GM21723 (cell line): ENCODE measurements around the gene HSPH1.
A peak's percentile ranks its signal among the peaks of the same experiment; 100 is the strongest.
"Not testable (repeated sequence)": the region's sequence is repeated elsewhere in the genome, so short reads cannot be mapped to it uniquely, and the experiment has no call there.

Source experiments
- ATAC-seq: cut with Tn5 transposase; IDR thresholded peaks from one replicate; pipeline ENCODE4 v1.9.1; 2021; ENCODE audit warnings: mild to moderate bottlenecking, moderate library complexity; ENCODE audit not compliant: unreplicated experiment

The HSPH1 gene

DNA sequence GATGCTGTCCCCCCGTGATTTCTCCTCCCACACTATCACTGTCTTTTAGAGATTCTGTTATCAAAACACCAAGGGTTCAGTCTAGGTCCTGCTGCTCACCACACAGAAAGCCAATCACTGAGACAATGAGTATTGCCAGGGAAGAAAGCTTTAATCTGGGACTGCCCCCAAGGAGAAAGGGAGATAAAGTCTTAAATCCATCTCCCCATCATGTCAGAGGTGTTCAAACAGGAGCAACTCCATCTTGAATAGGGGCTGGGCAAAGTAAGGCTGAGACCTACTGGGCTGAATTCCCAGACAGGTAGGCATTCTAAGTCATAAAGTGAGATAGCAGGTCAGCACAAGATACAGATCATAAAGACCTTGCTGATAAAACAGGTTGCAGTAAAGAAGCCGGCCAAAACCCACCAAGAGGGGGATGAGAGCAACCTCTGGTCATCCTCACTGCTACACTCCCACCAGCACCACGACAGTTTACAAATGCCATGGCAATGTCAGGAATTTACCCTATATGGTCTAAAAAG is 63.7 kb downstream of the HSPH1 start:
- not testable (repeated sequence) for ATAC-seq

DNA sequence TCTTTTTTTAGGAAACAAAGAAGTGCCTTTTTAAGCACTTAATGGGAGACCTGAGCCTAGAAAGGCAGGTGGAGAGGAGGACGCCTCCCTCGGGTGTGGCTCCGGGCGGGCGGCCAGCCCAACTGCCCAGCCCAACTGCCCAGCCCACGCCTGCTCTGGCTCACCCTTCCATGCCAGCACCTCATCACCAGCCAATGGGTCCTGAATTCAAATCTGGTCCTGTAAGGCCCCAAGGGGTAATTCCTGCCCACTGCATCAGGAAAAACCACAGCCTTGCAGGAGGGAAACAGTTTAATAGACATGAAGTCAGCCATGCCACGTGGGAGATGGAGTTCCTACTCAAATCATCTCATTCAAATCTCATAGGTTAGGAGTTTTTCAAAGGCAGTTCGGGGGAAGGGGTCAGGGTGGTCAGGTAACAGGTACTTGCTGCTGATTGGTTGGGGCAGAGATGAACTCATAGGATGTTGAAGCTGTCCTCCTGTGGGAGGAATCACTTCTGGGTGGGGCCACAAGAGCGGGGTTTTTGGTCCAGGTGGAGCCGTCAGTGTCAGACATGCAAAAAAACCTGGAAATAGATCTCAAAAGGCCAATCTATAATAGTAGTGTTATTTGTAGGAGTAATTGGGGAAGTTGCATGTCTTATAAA is 64.9 kb downstream of the HSPH1 start:
- no peak for ATAC-seq

DNA sequence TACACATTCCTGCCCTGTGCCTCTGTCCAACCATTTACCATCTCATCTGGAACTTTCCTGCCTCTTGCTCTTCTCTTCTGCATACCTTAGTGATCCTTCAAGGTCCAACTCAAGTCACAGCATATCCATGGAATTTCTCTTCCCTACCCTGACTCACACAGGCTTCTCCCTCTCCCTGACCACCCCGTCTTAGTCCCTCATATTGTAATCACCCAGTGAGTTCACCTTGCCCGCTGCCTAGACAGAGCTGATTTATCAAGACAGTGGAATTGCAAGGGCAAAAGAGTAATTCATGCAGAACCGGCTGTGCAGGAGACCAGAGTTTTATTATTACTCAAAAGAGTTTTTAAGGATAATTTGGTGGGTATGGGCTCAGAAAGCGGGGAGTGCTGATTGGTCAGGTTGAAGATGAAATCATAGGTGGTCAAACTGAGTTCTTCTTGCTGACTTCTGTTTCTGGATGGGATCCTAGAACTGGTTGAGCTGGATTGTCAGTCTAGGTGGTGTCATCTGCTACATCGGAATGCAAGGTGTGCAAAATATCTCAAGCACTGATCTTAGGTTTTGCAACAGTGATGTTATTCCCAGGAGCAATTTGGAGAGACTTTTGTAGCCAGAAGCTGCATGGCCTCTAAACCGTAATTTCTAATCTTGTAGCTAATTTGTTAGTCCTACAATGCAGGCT is 67.2 kb downstream of the HSPH1 start:
- ATAC-seq: no peak

DNA sequence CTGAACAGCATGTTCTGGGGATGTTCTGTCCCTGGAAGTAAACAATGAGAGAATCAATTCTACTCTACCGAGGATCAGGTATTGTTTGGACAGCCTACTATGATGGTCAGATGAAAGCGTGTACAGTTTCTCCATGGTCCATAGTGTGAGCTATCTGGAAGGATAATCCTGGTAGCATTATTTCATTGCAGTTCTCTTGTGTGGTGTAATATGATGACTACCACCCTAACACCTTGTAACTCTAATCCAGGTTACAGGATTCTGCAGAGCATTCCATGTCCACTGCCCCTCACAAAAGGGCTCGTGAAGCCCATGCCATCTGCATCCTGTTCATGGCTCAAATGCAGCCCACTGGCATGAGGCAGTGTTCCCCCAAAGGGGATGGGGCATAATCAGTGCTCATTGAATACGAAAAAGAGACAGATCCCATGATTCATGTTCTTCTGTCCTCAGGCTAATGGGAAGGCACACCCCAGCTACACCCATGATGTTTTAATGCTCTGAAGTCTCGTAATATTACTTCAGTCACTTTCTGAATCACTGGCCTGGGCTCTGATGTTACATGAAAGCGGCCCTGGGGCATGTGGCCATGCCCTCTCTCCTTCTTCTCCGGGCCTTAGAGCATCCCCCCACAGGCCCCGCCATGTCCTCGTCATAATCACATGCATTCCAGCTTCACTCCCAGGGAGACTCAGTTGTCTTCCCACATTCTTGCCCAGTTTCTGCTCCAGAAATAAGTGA is 68.4 kb downstream of the HSPH1 start:
- no peak for ATAC-seq

DNA sequence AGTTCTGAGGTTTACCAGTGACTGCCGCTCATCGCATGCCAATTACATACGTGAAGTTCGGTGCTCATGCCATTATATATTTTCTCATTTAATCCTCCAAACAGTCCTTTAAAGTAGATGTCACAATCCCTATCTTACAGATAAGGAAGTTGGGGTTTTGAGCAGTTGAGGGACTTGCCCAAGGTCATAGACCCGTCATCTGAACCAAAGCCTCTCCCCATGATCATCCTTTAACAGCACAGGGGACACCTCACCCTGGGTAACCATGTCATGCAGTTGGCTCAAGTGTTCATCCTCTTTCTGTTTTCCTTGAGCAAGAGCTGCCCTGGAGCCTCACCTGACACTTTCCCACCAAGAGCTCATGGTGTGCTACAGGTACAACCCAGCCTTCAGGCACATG is 69.1 kb downstream of the HSPH1 start:
- ATAC-seq: no peak

DNA sequence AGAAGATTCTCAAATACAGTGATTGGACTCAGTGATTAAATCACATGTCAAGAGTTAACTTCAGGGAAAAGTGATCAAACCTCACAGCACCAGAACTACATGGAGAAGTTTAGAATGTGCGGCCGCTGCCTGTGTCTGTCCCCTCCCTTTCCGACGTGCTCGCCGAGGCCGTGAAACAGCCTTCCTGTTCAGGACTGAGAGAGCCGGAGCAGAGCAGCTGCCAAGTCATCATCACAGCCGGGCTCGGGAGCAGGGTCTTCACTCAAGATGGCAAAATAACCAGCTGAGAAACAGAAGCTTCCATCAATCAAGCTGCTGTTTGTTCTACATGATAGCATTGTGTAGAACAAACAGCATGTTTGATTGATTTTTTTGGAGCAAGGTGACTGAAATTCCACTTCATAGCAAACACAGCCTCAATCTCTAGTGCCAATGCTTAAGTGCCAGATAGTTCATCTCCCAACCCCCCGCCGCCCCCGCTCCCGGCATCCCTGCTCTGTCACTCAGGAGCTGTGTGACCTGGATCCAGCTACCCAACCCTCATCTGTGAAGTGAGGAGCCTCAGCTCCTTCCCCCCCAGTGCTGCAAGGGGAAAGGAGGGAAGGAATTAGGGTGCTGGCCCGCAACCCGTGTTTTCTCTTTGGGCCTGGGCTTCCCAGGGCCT is 70.6 kb downstream of the HSPH1 start:
- ATAC-seq: peak; percentile 56

DNA sequence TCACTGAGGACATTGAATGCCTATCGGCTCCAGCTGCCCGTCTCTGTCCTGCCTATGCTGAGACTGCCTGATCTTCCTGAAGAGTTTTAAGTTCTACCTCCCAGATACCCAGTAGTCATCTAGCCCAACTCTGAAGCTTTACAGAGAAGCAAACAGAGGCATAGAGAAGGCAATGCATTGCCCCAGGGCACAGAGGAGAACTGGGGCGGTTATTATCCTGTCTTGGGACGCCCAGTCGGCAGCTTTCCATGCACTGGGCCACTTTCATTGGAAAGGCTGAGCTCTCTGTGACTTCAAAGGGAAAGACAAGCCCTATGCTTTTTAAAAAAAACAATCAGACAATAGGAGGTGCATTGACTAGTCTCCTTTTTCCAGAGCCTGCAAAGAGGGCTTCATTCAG is 71.6 kb downstream of the HSPH1 start:
- no peak for ATAC-seq

DNA sequence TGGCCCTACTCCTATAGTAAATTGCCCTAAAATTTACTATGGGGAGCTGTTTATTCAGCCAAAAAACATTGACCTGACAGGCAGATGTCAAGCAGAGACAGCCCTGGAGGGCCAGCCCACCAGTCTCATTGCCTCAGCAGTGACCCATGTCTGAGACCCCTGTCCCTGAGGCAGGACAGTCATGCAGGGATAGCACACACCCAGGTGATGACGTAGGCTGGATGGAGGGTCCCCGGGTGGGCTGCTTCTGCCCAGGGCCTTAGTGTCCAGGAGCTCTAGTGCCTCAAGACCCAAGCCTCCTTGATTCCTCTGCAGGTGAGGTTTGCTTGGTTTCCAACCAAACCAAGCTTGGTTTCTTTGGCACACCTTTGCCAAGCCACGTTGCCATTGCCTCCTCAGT is 72.1 kb downstream of the HSPH1 start:
- no peak for ATAC-seq

DNA sequence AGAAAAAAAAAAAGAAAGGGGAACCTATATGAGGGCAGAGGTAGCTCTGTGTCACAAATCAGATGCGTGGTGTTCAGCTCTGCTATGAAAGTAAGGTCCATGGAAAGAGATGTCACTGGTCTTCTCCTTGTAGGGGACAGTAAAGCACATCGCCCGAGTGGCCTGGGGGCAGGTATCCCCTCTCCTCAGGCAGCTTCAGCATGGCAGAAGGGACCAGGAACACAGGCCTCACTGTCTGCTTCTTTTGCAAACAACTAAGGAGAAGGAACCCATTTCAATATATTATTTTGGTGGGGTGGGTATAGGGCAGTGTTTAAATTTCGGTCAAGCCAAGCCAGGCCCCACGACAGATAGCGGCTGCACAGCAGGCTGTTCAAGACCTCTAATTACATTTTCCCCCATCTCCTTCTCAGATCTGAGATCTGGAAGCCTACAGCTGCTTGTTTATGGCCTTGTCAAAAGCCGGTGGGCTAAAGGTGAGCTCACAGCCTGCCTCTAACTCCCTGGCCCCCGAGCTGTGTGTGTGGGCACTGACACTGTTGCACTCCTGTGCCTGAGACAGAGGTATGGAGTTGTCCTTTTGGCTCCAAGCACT is 72.8 kb downstream of the HSPH1 start:
- no peak for ATAC-seq
